ENCODE data around the gene FBXO42.

Gene FBXO42

DNA sequence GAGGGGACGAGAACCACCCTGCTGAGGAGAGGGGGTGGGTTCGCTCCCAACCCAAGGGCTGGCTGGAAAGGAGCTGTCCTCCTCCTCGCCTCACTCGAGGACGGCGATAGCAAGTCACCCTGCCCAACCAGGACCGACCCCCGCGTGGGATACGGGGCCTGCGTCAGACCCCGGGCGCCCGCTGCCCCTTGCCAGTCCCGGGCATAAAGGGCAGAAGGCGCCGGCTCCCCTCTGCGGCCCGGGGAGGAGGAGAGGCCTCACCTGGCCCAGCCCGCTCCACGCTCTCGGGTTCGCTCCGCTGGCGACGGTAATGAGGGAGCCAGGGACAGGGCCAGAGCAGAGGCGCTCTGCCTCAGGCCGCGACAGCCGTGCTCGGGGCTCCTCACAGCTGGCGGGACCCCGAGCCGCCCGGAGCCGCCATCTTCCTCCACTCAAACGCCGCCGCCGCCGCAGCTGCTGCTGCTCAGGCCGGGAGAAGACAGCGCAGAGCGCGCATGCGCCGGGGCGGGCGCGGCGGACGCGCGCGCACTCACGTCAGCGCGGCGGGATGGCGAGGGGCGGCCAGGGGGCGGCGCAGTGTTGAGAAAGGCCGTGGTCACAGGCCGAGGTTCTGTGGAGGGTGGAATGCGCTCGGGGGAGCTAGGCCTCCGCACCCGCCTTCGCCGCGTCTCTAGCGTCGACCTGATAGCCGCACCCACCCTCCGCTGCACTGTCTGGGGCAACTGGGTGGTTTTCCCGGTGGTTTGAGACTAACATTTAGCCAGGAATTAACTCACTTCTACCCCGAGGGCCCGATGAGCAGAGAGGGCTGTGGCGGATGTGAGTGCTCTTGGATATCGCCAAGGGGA is at the start of gene FBXO42:
Gene FBXO42, minus strand, starts transcription at position 487 of the 848 bp plus-strand sequence. CDS start 37,062 bp downstream, outside the sequence.
- intact Hi-C loops (cut with DNase I) = loop anchor here (10.0 kb wide), 1 partner anchor 107 kb away; no protein-coding TSS in a partner anchor
- peak; percentile 63 to 95 (median 90) for DNase-seq

DNA sequence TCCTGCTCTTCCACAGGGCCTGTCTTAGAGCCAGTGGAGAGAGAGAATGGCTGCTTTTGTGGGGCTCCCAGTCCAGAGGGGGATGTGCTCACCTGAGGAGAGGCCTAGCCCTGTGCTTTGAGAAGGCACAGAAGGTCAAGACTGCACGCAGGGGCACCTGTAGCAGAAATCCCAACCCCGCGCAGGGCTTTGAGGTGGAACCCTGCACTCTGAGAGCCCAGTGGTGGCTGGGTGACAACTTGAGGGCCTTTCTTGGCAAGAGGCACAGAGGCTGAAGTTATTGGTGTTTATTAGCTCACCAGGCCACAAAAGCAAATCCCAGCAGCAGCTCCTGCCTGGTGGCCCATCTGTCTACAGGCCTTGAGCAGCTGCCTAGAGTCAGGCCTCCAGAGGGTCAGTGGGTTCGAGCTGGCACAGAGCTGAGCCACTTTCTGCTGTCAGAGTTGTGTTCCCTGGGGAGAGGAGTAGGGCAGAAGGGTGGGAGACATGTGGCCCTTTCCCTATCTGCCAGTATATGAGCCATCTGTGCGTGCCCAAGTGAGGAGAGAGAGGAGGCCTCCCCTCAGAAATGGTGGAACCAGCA is 46.2 kb upstream of the FBXO42 start:
- intact Hi-C loops (cut with DNase I) = no loop called here
- no peak for DNase-seq

- DNase-seq = peak in 4 of 42 donors; percentile 15 to 48 (median 26)
- intact Hi-C loops (cut with DNase I) = no loop called here
These were observed 44.8 kb upstream of the FBXO42 start for GRCh38 chr1:16397120-16397519.

DNA sequence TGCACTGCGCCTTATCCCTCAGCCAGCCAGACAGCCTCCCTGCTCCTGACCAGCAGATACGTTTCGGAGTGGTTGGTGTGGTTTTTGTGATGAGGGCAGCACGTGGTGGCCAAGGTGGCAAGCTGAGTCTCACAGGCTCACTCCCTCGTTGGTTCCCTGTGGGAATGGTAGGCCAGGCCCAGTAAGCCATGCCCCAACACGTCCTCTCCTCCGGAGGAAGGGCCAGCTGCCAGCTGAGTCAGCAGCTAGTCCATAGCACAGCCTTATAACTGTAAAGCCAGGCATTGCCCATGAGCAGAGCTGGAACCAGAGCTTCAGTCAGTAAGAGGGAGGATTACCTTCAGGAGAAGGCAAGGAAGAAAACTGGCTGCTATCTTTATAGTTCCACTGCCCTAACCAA is 44.3 kb upstream of the FBXO42 start:
- intact Hi-C loops (cut with DNase I) = no loop called here
- peak in 2 of 42 donors; percentile 30 to 41 for DNase-seq

DNA sequence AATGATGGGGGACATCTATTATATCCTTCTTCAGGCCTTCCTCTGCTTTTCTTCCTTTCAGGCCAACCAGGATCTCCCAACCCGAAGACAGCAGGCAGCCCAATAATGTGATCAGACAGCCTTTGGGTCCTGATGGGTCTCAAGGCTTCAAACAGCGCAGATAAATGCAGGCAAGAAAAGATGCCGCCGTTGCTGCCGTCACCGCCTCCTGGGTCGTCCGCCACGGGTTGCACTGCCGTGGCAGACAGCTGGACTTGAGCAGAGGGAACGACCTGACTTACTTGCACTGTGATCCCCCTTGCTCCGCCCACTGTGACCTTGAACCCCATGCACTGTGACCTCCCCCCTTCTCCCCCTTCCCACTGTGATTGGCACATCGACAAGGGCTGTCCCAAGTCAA is 42.7 kb upstream of the FBXO42 start:
- intact Hi-C loops (cut with DNase I) = no loop called here
- no peak for DNase-seq

- intact Hi-C loops (cut with DNase I) = no loop called here
- peak in 41 of 42 donors; percentile 18 to 85 (median 57) for DNase-seq
These were observed 41.6 kb upstream of the FBXO42 start for GRCh38 chr1:16393570-16394521.

GRCh38 chr1:16392740-16393569 is 40.7 kb upstream of the FBXO42 start:
- no peak for DNase-seq

GRCh38 chr1:16391411-16391810 is 39.1 kb upstream of the FBXO42 start:
- no peak for DNase-seq
- intact Hi-C loops (cut with DNase I) = no loop called here

More at GRCh38 chr1:16392740-16393569, 40.7 kb upstream of the FBXO42 start:
- intact Hi-C loops (cut with DNase I) = no loop called here

GRCh38 chr1:16387201-16388188 is 35.2 kb upstream of the FBXO42 start:
- intact Hi-C loops (cut with DNase I) = no loop called here
- DNase-seq = no peak

GRCh38 chr1:16386454-16387113 is 34.3 kb upstream of the FBXO42 start:
- intact Hi-C loops (cut with DNase I) = no loop called here
- DNase-seq = peak in 23 of 42 donors; percentile 16 to 79 (median 42)

DNA sequence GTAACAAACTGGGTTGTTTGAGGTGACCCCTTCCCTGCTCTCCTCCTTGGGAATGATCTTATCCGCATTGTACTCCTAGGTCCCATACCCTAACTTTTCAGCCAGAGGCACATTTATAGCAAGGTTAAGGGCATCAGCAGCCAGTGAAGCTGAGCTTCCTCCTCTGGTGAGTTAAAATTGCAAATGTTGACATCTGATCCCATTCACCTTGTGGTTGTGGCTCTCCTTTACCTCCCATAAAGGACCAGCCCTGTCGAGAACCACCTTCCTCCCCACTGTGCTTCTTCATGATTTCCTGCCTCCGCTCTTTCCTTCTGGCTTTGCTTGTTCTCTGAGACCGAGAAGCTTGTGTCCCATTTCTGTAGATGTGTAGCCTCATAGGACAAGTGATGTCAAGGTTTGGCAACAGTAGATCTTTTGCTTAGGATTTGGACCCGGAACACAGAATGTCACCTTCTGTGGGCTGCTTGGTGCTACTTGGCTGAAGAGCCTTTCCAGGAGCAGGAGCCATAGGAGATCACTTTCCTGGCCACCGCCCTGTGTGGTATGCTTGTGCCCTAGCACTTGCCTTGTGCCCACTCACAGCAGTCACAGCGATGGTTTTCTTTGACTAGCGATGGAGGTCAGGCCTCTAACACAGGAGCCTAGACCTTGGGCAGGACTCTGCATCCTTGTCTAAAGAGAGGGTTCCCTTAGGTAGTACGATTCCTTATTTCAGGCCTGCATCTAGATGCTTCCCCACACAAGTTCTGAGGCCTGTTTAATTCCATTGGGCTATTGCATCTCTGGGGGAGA is 33.6 kb upstream of the FBXO42 start:
- no peak for DNase-seq
- intact Hi-C loops (cut with DNase I) = no loop called here

DNA sequence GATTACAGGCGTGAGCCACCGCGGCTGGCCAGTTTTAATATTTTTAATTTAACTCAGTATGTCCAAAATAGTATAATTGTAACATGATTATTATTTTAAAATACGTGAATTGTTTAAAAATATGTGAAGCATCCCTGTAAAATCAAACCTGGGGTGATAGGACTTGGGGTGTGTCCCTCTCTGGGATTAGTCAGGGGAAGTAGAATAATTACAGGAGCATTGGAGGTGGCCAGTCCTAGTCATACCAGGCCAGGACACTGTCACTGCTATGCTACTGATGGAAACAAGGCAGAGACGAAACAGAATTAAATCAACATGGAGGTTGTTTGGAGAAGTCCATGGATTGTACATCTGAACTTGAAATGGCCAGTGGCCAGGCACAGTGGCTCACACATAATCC is 31.6 kb upstream of the FBXO42 start:
- intact Hi-C loops (cut with DNase I) = no loop called here
- DNase-seq = no peak

- intact Hi-C loops (cut with DNase I) = no loop called here
- DNase-seq = no peak
These were observed 28.6 kb upstream of the FBXO42 start for GRCh38 chr1:16380868-16381267.

- DNase-seq = no peak
- intact Hi-C loops (cut with DNase I) = no loop called here
These were observed 26.2 kb upstream of the FBXO42 start for GRCh38 chr1:16378443-16378842.

DNA sequence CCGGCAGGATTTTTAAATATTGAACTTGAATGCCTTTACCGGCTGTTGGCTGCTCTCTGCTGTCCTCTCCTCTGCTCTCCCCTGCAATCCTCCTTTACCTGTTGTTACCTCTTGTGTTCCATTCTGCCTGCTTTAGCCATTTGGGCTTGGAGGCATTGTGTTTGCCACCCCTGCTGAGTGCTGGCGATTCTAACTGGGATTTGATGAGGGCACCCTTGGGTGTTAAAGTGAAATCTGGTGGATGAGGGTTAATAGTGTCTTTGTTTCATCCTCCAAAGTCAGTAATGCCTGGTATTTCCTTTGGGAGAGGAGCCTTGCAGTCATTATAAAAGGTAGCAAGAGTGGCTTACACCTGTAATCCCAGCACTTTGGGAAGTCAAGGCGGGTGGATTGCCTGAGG is 24.7 kb upstream of the FBXO42 start:
- intact Hi-C loops (cut with DNase I) = no loop called here
- no peak for DNase-seq

Data from head of caudate nucleus (tissue), 42 donors.